SW480 (cell line): ENCODE results near the gene SLC9B2.

Experiments
- DNase-seq: peaks from one replicate; pipeline ENCODE4 v3.0.0-alpha.2; 2016; ENCODE audit warnings: low spot score

The SLC9B2 gene, protein sequence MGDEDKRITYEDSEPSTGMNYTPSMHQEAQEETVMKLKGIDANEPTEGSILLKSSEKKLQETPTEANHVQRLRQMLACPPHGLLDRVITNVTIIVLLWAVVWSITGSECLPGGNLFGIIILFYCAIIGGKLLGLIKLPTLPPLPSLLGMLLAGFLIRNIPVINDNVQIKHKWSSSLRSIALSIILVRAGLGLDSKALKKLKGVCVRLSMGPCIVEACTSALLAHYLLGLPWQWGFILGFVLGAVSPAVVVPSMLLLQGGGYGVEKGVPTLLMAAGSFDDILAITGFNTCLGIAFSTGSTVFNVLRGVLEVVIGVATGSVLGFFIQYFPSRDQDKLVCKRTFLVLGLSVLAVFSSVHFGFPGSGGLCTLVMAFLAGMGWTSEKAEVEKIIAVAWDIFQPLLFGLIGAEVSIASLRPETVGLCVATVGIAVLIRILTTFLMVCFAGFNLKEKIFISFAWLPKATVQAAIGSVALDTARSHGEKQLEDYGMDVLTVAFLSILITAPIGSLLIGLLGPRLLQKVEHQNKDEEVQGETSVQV

DNA sequence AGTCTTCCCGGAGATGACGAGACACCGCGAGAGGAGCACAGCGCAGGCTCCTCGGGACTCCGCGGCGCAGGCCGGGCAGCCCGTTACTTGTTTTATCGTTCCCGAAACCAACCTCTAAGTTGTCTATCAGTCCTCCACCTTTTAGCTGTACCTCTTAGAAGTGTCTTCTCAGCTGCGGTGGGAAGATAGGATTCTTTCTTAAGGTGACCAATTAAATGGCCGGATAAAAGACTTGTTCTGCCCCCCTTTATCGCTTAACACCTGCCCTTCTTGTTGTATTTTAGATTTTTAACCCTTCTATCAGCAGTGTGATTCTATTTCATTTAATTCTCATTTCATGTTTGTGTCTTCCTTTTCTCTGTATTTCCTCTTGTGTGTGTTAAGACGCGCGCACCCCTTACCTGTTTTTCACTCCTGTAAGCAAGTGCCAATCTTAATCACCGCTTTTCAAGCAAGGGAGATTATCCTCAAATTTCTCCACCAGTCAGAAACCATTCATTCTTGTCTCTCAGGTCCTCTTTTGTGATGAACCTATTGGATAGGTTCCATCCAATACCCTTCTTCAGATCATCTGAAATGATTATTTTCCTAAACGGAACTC is at the start of gene SLC9B2:
Gene SLC9B2, minus strand, starts transcription at position 15 of the 601 bp plus-strand sequence. CDS start 9,211 bp downstream, outside the sequence.
- peak; percentile 5 for DNase-seq

DNA sequence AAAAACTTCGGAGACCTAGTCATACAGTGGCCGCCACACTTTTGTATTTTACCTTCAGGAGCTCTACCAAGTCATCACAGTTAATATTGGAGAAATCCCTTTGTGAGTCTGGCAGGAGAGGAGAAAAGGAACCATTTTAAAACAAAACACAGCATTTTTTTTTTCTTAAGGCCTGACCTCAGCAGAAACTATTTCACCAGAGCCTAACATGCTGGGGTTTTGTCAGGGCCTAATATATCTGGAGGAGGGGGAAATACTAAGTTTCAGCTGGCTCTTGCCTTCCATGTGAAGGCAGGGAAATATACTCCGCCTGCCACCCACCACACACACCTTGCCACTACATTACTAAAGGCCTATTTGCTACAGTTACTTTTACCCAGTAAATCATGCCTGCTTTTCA is 49.6 kb upstream of the SLC9B2 start:
- DNase-seq, result no peak

DNA sequence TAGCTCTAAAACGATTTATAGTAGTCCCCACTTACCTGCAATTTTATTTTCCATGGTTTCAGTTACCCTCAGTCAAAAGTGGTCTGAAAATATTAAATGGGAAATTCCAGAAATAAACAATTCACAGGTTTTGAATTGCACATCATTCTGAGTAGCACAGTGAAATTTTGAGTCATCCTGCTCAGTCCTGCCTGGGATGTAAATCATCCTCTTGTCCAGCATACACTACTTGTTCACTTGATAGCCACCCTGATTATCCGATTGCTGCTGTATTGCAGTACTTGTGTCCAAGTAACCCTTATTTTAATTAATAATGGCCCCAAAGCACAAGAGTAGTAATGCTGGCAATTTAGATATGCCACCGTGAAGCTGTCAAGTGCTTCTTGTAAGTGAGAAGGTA is 46.6 kb upstream of the SLC9B2 start:
- DNase-seq, result no peak

DNA sequence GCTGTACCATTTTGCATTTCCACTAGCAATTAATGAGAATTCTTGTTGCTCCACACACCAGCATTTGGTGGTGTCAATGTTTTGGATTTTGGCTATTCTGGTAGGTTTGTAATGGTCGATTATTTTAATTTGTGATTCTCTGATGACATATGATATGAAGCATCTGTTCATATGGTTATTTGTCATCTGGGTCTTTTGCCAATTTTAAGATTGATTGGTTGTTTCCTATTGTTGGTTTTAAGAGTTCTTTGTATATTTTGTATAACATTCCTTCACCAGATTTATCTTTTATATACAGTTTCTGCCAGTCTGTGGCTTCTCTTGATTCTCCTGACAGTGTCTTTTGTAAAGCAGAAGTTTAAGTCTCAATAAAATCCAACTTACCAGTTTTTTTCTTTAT is 41.6 kb upstream of the SLC9B2 start:
- no peak for DNase-seq

DNA sequence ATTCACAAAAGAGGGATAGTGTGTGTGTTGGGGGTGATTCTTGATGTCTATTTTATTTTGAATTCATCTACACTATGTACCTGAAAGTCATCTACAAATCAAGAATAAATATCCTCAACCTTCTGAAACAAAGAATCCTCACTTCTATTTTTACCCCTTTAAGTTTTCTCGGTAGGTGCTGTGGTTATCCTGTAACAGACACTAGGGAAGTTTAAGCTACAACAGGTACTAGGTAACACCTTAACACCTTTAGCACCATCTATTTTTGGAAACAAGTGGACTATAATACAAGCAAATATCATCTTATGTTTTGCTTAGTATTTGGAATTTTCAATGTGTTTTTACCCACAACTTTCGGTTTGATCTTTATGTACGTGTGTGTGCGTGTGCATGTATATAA is 35.0 kb upstream of the SLC9B2 start:
- DNase-seq, result no peak

DNA sequence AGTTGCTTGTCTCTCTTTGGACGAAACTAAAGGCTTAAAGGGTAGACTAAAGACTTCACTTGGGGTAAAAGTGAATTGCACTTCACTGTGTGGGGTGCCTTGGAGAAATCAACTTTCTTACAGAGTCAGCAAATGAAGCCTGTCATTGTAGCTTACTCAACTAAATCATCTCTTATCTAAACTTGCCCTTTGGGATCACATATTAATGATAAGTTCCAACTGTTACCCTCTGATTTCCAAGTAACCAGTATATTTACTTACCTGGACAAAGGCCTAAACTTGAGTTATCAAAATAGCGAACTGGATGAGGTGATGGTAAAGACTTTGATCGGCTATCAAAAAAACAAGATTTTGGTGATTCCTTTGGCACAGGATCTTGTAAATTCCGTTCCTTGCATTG is 32.0 kb upstream of the SLC9B2 start:
- DNase-seq, result no peak

DNA sequence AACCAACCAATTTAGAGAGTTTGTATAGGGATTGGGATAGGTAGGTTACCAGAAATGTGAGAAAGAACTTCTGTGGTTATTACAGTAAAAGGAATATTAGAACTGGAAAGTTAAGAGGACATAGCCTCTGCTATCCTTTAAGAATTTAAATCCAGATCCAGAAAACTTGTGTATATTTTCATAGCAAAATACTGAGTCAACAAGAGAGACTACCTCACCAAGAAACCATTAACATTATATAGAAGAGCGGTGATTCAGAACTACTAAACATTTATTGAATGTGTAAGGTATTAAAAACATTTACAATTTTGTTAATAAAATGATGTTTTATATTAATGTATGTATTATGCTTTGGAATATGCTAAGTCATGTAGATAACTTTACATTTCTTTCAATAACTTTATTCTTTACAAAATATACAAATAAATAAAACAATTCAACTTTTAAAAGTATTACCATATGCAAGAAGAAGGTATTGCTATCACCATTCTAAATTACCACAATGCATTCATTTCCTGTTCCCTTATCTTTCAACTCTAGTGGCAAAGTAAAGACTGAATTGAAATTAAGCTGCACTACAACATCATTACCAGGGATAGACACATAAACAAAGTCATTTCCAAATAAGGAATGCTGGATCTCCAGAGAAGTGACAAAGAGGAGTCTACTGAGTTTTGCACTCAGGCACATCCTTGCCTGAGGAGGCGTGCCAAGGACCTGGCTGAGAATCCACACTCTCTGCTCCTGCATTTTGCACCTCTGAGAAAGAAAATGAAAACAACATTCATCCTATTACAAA is 29.2 kb upstream of the SLC9B2 start:
- DNase-seq, result no peak

DNA sequence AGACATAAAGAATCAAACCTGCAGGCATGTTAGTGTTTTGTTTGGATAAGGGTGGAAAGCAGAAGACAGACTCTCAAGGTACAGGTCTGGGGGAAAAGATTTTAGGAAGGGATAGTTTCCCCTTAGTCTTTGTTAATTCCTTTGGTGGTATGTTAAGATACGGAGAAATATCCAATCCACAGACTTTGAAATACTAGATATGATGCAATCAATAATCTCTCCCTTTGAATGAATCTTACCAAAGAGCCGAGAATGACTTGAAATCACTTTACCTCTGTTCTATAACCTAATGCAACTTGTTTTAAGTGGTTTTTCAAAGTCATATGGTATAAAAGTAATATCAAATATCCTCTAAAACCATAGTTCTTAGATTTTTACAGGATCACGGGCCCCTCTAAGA is 28.3 kb upstream of the SLC9B2 start:
- DNase-seq, result no peak

DNA sequence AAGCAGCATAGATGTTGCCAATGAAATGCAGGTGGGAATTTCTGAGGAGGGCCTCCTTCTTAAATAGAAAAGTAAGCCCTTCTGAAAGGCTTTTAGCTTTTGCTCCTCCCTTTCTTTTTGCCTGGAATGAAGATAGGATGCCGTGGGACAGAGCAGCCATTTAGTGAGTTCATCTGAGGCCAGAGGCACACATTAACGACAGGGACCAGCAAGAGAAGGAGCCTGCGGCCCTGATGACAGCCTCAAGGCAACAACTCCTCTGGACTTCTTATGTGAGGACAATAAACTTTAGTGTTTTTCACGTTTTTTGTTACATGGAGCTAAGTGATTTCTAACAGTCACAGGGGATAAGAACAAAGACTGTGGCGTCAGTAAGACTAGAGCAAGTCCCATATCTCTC is 24.1 kb upstream of the SLC9B2 start:
- DNase-seq, result no peak

DNA sequence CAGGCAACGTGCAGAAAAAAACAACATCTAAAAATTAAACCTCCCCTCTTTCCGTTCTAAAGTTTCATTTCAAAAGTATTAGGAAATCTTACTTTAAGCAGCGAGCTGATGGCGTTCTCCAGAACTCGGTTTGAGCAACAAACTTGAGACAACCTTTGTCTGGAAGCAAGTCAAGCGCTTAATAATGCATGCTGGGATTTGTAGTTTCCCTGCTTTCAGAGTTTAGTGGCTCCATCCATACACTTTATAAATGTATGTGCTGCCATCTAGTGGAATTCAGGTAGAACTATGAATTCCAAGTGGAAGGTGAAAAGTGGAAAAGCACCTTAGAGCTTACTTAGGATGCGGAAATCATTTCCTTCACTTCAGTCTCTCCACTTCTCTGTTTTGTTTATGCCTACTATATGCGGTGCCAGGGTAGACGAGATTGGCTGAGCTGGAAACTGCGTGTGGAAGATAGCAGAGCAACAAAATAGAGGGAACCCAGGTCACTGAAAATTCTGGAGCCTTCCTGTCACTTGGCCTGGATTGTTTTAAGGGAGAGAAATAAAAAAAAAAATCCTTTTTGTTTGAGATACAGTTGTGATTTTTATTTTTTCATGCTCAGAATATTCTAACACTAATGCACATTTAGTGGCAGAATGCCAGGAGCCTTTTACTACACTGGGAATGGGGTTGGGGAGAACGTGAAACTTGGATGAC is 23.3 kb upstream of the SLC9B2 start, which contains the start of gene BDH2:
Gene BDH2, minus strand, starts transcription at position 144 of the 702 bp plus-strand sequence. CDS start 3,580 bp downstream, outside the sequence.
- DNase-seq, result peak; percentile 87

DNA sequence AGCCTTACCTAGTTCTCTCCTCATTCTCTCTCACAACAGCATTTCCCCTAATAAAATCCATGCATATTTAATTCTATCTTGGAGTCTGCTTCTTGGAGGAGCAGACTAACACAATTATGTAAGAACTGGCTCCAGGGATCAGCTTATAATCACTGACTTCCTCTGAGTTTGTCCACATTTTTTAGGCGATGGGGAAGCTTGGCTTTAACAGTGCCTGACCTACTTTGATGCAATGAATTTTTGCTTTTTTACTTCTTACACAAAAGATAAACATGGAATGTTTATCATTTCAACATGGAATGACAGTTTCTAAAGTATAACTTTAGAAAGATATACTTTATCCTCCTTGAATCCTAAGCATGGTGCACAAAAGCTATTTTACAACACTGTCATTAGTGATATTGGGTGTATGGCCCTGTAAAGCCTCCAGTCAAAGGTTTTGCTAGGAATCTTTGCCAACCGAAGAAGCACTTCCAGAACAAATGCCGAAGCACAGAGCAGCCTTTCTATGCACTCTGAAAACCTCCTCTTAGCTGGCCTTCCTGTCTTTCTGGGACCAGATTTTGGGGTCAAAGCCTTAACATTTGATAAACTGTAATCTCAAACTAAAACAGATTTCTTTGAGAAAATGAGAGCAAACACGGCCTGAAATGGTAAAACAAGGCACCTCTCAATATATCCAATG is 22.3 kb upstream of the SLC9B2 start:
- DNase-seq, result no peak

DNA sequence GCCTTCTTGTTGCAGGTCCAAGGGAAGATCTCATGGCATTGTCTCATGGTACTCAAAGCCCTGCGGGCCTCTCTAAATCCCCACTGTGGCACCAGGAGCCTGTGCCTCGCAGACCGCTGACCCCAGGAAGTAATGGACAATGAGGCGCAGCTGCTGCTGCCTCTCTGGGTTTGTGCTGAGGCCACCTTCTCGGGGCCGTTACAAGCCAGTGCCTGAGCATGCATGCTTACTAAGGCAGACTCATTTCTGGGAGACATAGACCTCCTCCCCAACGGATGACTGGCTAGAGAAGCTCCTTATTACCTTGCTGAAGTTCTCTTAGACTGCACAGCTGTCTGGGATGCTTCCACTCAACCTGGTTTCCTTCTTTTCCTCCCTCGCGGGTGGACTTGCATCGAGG is 21.8 kb upstream of the SLC9B2 start:
- DNase-seq, result no peak

DNA sequence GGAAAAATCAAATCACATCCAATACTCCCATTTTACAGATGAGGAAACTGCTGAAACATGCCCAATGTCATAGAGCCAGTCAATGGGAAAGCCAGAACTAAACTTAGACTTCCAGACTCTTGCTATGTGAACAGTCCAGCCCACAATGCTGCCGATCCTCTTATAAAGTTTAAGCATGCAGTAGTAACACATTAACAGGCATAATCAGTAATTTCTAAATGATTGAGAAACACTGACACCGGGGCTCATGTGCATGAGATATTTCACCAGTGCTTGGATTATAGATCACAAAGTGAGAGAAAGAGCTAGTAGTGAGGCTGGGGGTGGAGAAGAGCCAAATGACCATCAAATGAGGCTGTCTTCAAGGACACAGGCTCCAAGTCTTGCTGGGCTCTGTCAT is 20.6 kb upstream of the SLC9B2 start:
- DNase-seq, result no peak

DNA sequence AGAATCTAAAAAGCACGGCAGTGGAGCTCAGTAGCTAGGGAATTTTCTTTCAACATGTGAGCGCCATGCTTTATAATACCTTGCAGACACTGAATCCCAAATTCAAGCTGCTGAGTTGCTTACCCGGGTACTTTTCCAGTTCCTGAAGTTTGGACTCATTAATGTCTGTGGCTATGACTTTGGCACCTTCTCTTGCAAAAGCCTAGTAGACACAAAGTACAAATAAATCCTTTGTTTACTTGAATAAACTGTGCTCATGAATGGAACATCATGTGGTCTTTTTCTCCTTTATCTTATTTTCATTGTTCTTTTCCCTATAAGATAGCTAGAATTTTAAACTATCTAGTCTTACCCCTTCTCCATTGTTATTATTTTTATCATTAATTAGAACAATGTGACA is 18.5 kb upstream of the SLC9B2 start:
- DNase-seq, result no peak

DNA sequence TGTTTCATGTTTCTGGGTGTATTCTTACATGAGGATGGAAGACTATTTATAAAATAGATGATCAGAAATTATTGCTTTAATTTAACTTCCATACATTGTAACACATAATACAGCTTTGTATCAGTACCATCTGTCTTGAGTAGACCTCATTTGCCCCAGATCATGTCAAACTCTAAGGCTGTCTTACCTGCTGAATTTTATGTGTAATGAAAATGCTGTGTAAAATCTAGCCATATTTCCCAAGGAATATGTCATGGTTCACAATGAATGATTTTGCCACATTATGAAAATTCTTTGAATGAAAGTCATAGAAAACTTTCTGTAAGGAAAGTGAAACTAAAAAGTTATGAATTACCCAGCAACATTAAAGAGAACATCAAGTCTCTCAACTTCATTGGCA is 15.7 kb upstream of the SLC9B2 start:
- DNase-seq, result no peak

DNA sequence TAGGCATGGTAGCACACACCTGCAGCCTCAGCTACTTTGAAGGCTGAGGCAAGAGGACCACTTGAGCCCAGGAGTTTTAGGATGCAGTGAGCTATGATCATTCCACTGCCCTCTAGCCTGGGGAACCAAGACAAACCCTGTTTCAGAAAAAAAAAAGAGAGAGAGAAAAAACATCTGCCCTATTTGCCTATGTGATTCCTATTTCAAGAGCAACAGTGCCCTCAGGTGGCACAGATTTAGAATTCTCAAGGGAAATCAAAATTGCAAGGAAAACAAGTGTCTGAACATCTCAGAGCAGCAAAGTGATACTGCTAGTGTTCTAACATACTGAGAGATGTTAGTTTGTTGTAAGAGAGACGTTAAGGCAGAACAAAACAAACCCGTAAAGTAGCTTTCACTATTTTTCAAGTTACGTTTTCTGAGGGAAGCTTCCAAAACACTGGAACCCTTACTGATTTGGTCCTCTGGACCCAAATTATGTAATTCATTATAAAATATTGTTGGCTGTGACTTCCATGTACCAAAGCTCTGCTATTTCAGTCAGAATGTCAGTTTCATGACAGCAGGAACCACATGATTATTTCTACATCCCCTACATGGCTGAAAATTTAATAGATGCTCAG is 15.2 kb upstream of the SLC9B2 start:
- peak; percentile 66 for DNase-seq

DNA sequence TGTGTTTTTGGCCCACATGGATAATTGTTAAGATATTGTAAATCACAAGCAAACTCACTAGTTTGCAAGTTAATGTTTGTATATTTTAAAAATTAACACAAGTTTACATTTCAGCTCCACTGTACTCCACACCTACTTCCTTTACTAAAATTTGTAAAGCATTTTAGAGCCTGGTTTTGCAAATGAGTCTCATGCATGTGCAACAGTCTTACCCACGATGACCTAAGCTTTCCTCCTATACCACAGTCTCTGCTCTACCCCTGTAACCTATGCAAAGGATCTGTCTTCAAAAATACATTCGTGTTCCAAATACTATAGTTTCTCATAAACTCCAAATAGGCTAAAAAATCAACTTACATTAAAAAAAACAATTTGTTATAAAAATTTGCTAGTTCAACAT is 12.9 kb upstream of the SLC9B2 start:
- no peak for DNase-seq

DNA sequence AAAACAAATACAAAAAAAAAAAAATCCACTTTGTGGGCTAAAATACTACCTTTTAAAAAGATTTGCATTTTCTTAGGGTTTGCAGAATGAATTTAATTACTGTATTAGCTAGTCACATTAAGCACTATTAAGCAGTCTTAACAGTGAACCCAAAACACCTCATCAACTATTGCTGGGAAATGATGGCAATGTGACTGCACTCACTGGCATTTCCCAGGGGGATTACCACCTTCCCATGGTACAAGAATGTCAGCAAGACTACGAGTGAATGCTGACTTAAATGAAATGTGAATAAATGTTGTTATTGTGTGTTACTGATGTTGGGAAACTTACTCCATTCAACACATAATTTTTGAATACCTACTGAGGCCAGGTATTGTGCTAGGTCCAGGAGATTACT is 10.0 kb upstream of the SLC9B2 start:
- DNase-seq, result no peak

DNA sequence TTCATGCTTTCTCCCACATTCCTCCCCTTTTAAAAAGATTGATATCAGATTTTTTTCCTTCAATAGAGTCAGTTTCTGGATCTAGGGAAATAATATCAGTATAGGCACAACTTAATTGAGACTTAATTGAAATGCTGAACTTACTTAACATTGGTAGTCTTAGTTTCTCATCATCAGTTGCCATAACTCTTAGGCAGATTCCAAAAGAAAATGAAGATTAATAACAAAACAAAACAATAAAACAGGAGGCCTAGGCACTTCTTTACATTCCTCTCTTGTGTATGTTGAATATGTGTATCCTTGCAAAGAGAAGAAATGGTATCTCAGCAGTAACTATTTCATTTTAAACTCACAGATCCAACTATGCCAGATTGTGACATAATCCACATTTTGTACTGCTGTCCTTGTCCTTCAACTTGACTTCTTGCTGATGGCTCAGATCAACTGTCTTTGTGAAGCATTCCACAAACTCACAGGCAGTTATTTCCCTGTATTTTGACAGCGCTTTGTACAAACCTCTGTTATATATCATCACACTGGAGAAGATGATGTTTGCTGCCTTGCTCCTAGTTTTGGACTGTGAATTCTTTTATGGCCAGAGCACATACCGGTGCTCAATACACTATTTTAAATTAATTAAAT is 9.1 kb upstream of the SLC9B2 start:
- no peak for DNase-seq

DNA sequence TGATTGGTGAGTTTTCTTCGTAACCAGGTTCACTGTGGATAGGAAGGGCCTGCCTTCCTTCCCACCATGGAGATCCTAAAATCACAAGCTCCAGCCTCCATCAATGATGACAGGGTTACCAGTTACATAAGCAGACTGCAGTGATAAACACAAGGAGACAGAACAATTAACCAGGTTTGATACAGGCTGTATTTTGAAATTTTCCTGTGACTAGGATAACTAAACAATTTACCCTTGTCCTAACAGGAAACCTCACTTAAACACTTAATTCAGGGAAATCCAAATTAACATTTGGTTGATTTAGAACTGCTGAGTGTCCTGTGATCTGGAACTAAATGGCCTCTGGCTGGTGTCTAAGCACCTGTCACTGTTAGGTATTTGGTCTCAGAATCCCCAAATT is 3.1 kb upstream of the SLC9B2 start:
- no peak for DNase-seq
